ENCODE results near the gene CIDEB. TPM values are rescaled to one million over a fixed set of nuclear protein-coding genes. Genes with fewer than 3 reads are reported as not detected.

Gene CIDEB
- polyA plus RNA-seq, 1 donor from 2014 or later, result not detected

- Histone ChIP-seq H3K9me2 (ENCODE audit: insufficient read depth, low read length) (no peaks in the 10 kb centered on the region), H3F3A (ENCODE audit: insufficient read depth, low read length, poor library complexity, severe bottlenecking) (no peaks in the 10 kb centered on the region), H3K27ac (ENCODE audit: low read length) (no peak overlapping the region), H3K79me2 (replicated peaks; ENCODE audit: insufficient read depth, low read length) (no peaks in the 10 kb centered on the region), H4K20me1 (ENCODE audit: insufficient read depth) (no peaks in the 10 kb centered on the region), H3K27me3 (ENCODE audit: insufficient read depth, low read depth, low read length) (peaks cover 8% of the 10 kb centered on the region), H3K4me3 (ENCODE audit: low read length) (no peak overlapping the region), H3K4me2 (ENCODE audit: low read length) (no peak overlapping the region), H3K9me3 (ENCODE audit: low read length) (no peaks in the 10 kb centered on the region), H3K36me3 (ENCODE audit: insufficient read depth, low read length) (no peaks in the 10 kb centered on the region), H3K9ac (ENCODE audit: low read length) (no peak overlapping the region), H2AFZ (ENCODE audit: low read depth, low read length) (no peak overlapping the region)
- no peak for TF ChIP-seq RAD21 (conservative IDR thresholded peaks at IDR 0.05)
- no peak for TF ChIP-seq POLR2AphosphoS5 (IDR thresholded peaks at IDR 0.05)
- TF ChIP-seq MXI1 (conservative IDR thresholded peaks at IDR 0.05; ENCODE audit: poor library complexity, severe bottlenecking), result no peak
- TF ChIP-seq SMC3 (conservative IDR thresholded peaks at IDR 0.05; ENCODE audit: poor library complexity), result no peak
- TF ChIP-seq TAF1 (IDR thresholded peaks at IDR 0.05; ENCODE audit: low read depth), result no peak
- TF ChIP-seq, protein P1, sequence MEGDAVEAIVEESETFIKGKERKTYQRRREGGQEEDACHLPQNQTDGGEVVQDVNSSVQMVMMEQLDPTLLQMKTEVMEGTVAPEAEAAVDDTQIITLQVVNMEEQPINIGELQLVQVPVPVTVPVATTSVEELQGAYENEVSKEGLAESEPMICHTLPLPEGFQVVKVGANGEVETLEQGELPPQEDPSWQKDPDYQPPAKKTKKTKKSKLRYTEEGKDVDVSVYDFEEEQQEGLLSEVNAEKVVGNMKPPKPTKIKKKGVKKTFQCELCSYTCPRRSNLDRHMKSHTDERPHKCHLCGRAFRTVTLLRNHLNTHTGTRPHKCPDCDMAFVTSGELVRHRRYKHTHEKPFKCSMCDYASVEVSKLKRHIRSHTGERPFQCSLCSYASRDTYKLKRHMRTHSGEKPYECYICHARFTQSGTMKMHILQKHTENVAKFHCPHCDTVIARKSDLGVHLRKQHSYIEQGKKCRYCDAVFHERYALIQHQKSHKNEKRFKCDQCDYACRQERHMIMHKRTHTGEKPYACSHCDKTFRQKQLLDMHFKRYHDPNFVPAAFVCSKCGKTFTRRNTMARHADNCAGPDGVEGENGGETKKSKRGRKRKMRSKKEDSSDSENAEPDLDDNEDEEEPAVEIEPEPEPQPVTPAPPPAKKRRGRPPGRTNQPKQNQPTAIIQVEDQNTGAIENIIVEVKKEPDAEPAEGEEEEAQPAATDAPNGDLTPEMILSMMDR (IDR thresholded peaks at IDR 0.05; ENCODE audit: poor library complexity, severe bottlenecking), result no peak
- TF ChIP-seq, protein P2, sequence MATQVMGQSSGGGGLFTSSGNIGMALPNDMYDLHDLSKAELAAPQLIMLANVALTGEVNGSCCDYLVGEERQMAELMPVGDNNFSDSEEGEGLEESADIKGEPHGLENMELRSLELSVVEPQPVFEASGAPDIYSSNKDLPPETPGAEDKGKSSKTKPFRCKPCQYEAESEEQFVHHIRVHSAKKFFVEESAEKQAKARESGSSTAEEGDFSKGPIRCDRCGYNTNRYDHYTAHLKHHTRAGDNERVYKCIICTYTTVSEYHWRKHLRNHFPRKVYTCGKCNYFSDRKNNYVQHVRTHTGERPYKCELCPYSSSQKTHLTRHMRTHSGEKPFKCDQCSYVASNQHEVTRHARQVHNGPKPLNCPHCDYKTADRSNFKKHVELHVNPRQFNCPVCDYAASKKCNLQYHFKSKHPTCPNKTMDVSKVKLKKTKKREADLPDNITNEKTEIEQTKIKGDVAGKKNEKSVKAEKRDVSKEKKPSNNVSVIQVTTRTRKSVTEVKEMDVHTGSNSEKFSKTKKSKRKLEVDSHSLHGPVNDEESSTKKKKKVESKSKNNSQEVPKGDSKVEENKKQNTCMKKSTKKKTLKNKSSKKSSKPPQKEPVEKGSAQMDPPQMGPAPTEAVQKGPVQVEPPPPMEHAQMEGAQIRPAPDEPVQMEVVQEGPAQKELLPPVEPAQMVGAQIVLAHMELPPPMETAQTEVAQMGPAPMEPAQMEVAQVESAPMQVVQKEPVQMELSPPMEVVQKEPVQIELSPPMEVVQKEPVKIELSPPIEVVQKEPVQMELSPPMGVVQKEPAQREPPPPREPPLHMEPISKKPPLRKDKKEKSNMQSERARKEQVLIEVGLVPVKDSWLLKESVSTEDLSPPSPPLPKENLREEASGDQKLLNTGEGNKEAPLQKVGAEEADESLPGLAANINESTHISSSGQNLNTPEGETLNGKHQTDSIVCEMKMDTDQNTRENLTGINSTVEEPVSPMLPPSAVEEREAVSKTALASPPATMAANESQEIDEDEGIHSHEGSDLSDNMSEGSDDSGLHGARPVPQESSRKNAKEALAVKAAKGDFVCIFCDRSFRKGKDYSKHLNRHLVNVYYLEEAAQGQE (IDR thresholded peaks at IDR 0.05; ENCODE audit: borderline replicate concordance), result no peak
- TF ChIP-seq EP300 (conservative IDR thresholded peaks at IDR 0.05; ENCODE audit: poor library complexity, severe bottlenecking), result no peak
- TF ChIP-seq EZH2 (IDR thresholded peaks at IDR 0.05; ENCODE audit: borderline replicate concordance, insufficient read depth, low read length, poor library complexity, severe bottlenecking), result no peak
Measured at GRCh38 chr14:24321212-24321975, 13.6 kb upstream of the CIDEB start.

- no peak overlapping the region for H3K4me2 ChIP-seq (ENCODE audit: low read length)
- H3K27ac ChIP-seq (ENCODE audit: low read length), result no peak overlapping the region
- no peaks in the 10 kb centered on the region for H3K79me2 ChIP-seq (replicated peaks; ENCODE audit: insufficient read depth, low read length)
- H2AFZ ChIP-seq (ENCODE audit: low read depth, low read length), result no peak overlapping the region
- no peaks in the 10 kb centered on the region for H3K9me2 ChIP-seq (ENCODE audit: insufficient read depth, low read length)
- no peaks in the 10 kb centered on the region for H3K36me3 ChIP-seq (ENCODE audit: insufficient read depth, low read length)
- H3K9ac ChIP-seq (ENCODE audit: low read length), result no peak overlapping the region
- H3K9me3 ChIP-seq (ENCODE audit: low read length), result no peaks in the 10 kb centered on the region
- H4K20me1 ChIP-seq (ENCODE audit: insufficient read depth), result no peaks in the 10 kb centered on the region
- TF ChIP-seq RAD21 (conservative IDR thresholded peaks at IDR 0.05) (no peak), MXI1 (conservative IDR thresholded peaks at IDR 0.05; ENCODE audit: poor library complexity, severe bottlenecking) (no peak), SMC3 (conservative IDR thresholded peaks at IDR 0.05; ENCODE audit: poor library complexity) (no peak), TAF1 (IDR thresholded peaks at IDR 0.05; ENCODE audit: low read depth) (no peak), EZH2 (IDR thresholded peaks at IDR 0.05; ENCODE audit: borderline replicate concordance, insufficient read depth, low read length, poor library complexity, severe bottlenecking) (no peak), POLR2AphosphoS5 (IDR thresholded peaks at IDR 0.05) (no peak), EP300 (conservative IDR thresholded peaks at IDR 0.05; ENCODE audit: poor library complexity, severe bottlenecking) (no peak)
- TF ChIP-seq, protein P2 (IDR thresholded peaks at IDR 0.05; ENCODE audit: borderline replicate concordance), result no peak
- TF ChIP-seq, protein P1 (IDR thresholded peaks at IDR 0.05; ENCODE audit: poor library complexity, severe bottlenecking), result no peak
- no peaks in the 10 kb centered on the region for H3F3A ChIP-seq (ENCODE audit: insufficient read depth, low read length, poor library complexity, severe bottlenecking)
- peaks cover 8% of the 10 kb centered on the region for H3K27me3 ChIP-seq (ENCODE audit: insufficient read depth, low read depth, low read length)
- H3K4me3 ChIP-seq (ENCODE audit: low read length), result no peak overlapping the region
Measured at GRCh38 chr14:24317141-24317928, 9.6 kb upstream of the CIDEB start.

Data from neural cell (in vitro differentiated cells).